ENCODE results near the gene QSER1. TPM values are rescaled to one million over a fixed set of nuclear protein-coding genes. Genes with fewer than 3 reads are reported as not detected.
"Not testable (repeated sequence)": the region's sequence is repeated elsewhere in the genome, so short reads cannot be mapped to it uniquely, and the experiment has no call there.

Gene QSER1
- total RNA-seq, 1 donor from 2014 or later = 75.3 TPM

- no peaks in the 10 kb centered on the region for H3K27me3 Mint-ChIP-seq (ENCODE audit: unreplicated experiment)
- no peak overlapping the region for H3K27ac Mint-ChIP-seq (ENCODE audit: unreplicated experiment)
- H3K4me3 Mint-ChIP-seq (ENCODE audit: unreplicated experiment) = no peak overlapping the region
- no peaks in the 10 kb centered on the region for H3K36me3 Mint-ChIP-seq (ENCODE audit: unreplicated experiment)
- no peak for DNase-seq
- peaks cover 3% of the 10 kb centered on the region for H3K9me3 Mint-ChIP-seq (ENCODE audit: unreplicated experiment)
- TF ChIP-seq, protein P1, sequence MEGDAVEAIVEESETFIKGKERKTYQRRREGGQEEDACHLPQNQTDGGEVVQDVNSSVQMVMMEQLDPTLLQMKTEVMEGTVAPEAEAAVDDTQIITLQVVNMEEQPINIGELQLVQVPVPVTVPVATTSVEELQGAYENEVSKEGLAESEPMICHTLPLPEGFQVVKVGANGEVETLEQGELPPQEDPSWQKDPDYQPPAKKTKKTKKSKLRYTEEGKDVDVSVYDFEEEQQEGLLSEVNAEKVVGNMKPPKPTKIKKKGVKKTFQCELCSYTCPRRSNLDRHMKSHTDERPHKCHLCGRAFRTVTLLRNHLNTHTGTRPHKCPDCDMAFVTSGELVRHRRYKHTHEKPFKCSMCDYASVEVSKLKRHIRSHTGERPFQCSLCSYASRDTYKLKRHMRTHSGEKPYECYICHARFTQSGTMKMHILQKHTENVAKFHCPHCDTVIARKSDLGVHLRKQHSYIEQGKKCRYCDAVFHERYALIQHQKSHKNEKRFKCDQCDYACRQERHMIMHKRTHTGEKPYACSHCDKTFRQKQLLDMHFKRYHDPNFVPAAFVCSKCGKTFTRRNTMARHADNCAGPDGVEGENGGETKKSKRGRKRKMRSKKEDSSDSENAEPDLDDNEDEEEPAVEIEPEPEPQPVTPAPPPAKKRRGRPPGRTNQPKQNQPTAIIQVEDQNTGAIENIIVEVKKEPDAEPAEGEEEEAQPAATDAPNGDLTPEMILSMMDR (IDR thresholded peaks at IDR 0.05; ENCODE audit: partially characterized antibody, unreplicated experiment) = no peak
- no peaks in the 10 kb centered on the region for H3K4me1 Mint-ChIP-seq (ENCODE audit: low read depth, unreplicated experiment)
Measured at GRCh38 chr11:32968541-32968940, 75.9 kb downstream of the QSER1 start.

DNA sequence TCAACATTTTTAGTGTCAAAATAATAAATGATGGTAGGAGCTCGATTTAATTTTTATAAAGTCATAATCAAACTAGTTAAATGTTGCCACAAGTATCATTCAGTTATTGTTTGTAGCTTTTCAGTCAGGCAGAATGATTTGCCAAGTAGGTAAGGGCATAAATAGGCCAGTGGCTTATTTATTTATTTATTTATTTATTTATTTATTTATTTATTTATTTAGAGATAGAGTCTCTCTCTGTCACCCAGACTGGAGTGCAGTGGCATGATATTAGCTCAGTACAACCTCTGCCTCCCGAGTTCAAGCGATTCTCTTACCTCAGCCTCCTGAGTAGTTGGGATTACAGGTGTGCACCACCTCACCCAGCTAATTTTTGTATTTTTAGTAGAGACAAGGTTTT lies 79.6 kb downstream of the QSER1 start:
- H3K4me3 Mint-ChIP-seq (ENCODE audit: unreplicated experiment); H3K27me3 Mint-ChIP-seq (ENCODE audit: unreplicated experiment); H3K4me1 Mint-ChIP-seq (ENCODE audit: low read depth, unreplicated experiment); H3K27ac Mint-ChIP-seq (ENCODE audit: unreplicated experiment); H3K36me3 Mint-ChIP-seq (ENCODE audit: unreplicated experiment); DNase-seq; H3K9me3 Mint-ChIP-seq (ENCODE audit: unreplicated experiment): not testable (repeated sequence)

DNA sequence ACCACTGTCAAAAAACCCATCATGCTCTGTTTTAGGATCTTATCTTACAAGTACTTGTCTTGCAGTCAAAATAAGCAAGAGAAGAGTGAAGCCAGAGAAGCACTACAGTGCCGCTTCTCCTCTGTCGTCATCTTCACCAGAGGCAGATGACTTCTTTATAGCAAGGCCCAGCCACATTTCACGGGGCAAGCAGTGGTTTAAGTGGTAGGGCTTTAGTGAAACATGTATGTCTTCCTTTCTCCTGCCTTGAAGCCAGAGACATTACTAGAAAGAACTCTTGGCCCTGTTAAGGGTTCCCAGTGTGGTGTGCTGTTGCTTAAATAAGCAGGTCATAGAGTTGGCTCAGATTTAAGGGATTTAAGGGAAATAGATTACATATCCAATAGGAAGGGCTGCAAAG lies 80.2 kb downstream of the QSER1 start:
- Mint-ChIP-seq H3K4me3 (ENCODE audit: unreplicated experiment) (no peak overlapping the region), H3K27ac (ENCODE audit: unreplicated experiment) (no peak overlapping the region), H3K4me1 (ENCODE audit: low read depth, unreplicated experiment) (no peaks in the 10 kb centered on the region), H3K9me3 (ENCODE audit: unreplicated experiment) (peaks cover 2% of the 10 kb centered on the region), H3K36me3 (ENCODE audit: unreplicated experiment) (no peaks in the 10 kb centered on the region), H3K27me3 (ENCODE audit: unreplicated experiment) (no peaks in the 10 kb centered on the region)
- TF ChIP-seq, protein P1 (IDR thresholded peaks at IDR 0.05; ENCODE audit: partially characterized antibody, unreplicated experiment) = no peak
- DNase-seq = no peak

- H3K36me3 Mint-ChIP-seq (ENCODE audit: unreplicated experiment) = no peaks in the 10 kb centered on the region
- H3K4me3 Mint-ChIP-seq (ENCODE audit: unreplicated experiment) = no peak overlapping the region
- no peaks in the 10 kb centered on the region for H3K9me3 Mint-ChIP-seq (ENCODE audit: unreplicated experiment)
- H3K27me3 Mint-ChIP-seq (ENCODE audit: unreplicated experiment) = peaks cover 2% of the 10 kb centered on the region
- H3K4me1 Mint-ChIP-seq (ENCODE audit: low read depth, unreplicated experiment) = no peaks in the 10 kb centered on the region
- TF ChIP-seq, protein P1 (IDR thresholded peaks at IDR 0.05; ENCODE audit: partially characterized antibody, unreplicated experiment) = no peak
- no peak overlapping the region for H3K27ac Mint-ChIP-seq (ENCODE audit: unreplicated experiment)
- no peak for DNase-seq
Measured at GRCh38 chr11:32982626-32983025, 90.0 kb downstream of the QSER1 start.

- TF ChIP-seq, protein P1 (IDR thresholded peaks at IDR 0.05; ENCODE audit: partially characterized antibody, unreplicated experiment) = no peak
- H3K36me3 Mint-ChIP-seq (ENCODE audit: unreplicated experiment) = peaks cover 4% of the 10 kb centered on the region
- peaks cover 2% of the 10 kb centered on the region for H3K27me3 Mint-ChIP-seq (ENCODE audit: unreplicated experiment)
- H3K27ac Mint-ChIP-seq (ENCODE audit: unreplicated experiment) = peak overlapping the region; percentile 11
- no peaks in the 10 kb centered on the region for H3K9me3 Mint-ChIP-seq (ENCODE audit: unreplicated experiment)
- H3K4me1 Mint-ChIP-seq (ENCODE audit: low read depth, unreplicated experiment) = no peaks in the 10 kb centered on the region
- DNase-seq = no peak
- no peak overlapping the region for H3K4me3 Mint-ChIP-seq (ENCODE audit: unreplicated experiment)
Measured at GRCh38 chr11:32983506-32983905, 90.9 kb downstream of the QSER1 start.

GRCh38 chr11:32985600-32985999 lies 93.0 kb downstream of the QSER1 start:
- H3K4me3 Mint-ChIP-seq (ENCODE audit: unreplicated experiment) = no peak overlapping the region
- no peak for DNase-seq
- H3K9me3 Mint-ChIP-seq (ENCODE audit: unreplicated experiment) = no peaks in the 10 kb centered on the region
- H3K27me3 Mint-ChIP-seq (ENCODE audit: unreplicated experiment) = peaks cover 2% of the 10 kb centered on the region
- no peak overlapping the region for H3K27ac Mint-ChIP-seq (ENCODE audit: unreplicated experiment)
- peaks cover 8% of the 10 kb centered on the region for H3K36me3 Mint-ChIP-seq (ENCODE audit: unreplicated experiment)
- TF ChIP-seq, protein P1 (IDR thresholded peaks at IDR 0.05; ENCODE audit: partially characterized antibody, unreplicated experiment) = no peak
- no peaks in the 10 kb centered on the region for H3K4me1 Mint-ChIP-seq (ENCODE audit: low read depth, unreplicated experiment)
